D721Med (cell line): ENCODE measurements around the gene ANK3.

Experiments used
- DNase-seq: peaks from one replicate; pipeline ENCODE4 v3.0.0; 2011; ENCODE audit warnings: low spot score; ENCODE audit not compliant: insufficient read length
- FAIRE-seq: peaks from 2 replicates; lab custom pipeline; 2011; peaks lifted over from hg19 to GRCh38; lab: Jason Lieb, UNC
- TF ChIP-seq, protein P1 (sequence below): IDR thresholded peaks from 2 replicates; pipeline ENCODE4 v1.5.1; 2012; ENCODE audit warnings: mild to moderate bottlenecking, control low read depth; ENCODE audit not compliant: insufficient read depth; ENCODE audit errors: missing control alignments

The ANK3 gene

GRCh38 chr10:60260321-60260720, 129.4 kb downstream of the ANK3 start:
- TF ChIP-seq, protein P1, sequence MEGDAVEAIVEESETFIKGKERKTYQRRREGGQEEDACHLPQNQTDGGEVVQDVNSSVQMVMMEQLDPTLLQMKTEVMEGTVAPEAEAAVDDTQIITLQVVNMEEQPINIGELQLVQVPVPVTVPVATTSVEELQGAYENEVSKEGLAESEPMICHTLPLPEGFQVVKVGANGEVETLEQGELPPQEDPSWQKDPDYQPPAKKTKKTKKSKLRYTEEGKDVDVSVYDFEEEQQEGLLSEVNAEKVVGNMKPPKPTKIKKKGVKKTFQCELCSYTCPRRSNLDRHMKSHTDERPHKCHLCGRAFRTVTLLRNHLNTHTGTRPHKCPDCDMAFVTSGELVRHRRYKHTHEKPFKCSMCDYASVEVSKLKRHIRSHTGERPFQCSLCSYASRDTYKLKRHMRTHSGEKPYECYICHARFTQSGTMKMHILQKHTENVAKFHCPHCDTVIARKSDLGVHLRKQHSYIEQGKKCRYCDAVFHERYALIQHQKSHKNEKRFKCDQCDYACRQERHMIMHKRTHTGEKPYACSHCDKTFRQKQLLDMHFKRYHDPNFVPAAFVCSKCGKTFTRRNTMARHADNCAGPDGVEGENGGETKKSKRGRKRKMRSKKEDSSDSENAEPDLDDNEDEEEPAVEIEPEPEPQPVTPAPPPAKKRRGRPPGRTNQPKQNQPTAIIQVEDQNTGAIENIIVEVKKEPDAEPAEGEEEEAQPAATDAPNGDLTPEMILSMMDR, result no peak
- no peak for DNase-seq
- FAIRE-seq, result no peak

- no peak for FAIRE-seq
- no peak for DNase-seq
- TF ChIP-seq, protein P1, result no peak
Observed at GRCh38 chr10:60258429-60258797, 131.3 kb downstream of the ANK3 start.

- no peak for FAIRE-seq
- DNase-seq, result no peak
- TF ChIP-seq, protein P1, result no peak
Observed at GRCh38 chr10:60257767-60258428, 131.8 kb downstream of the ANK3 start.

- FAIRE-seq (no peak), DNase-seq (no peak)
- TF ChIP-seq, protein P1, result no peak
Observed at GRCh38 chr10:60254776-60255175, 134.9 kb downstream of the ANK3 start.

DNA sequence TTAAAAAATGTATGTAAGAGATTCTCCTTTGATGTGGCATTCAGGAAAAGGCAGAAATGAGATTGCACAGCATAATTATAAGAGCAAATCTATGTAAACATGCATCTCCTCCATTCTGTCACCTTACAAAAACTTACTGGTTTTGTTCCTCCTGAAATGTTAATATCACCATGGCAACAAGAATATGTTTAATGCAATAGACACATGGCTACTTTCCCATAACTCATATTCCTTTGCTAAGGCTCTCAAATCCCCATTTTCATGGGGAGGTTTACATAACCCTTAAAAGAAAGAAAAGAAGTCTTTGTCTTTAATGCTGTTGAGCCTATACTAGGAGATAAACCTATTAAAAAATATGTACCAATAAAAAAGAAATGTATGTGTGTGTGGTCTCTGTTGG, 136.2 kb downstream of the ANK3 start:
- peak; percentile 29 for FAIRE-seq
- TF ChIP-seq, protein P1, result no peak

GRCh38 chr10:60252688-60253087, 137.0 kb downstream of the ANK3 start:
- DNase-seq, result no peak
- FAIRE-seq, result no peak
- TF ChIP-seq, protein P1, result no peak

More for the DNA sequence above, 136.2 kb downstream of the ANK3 start:
- no peak for DNase-seq

DNA sequence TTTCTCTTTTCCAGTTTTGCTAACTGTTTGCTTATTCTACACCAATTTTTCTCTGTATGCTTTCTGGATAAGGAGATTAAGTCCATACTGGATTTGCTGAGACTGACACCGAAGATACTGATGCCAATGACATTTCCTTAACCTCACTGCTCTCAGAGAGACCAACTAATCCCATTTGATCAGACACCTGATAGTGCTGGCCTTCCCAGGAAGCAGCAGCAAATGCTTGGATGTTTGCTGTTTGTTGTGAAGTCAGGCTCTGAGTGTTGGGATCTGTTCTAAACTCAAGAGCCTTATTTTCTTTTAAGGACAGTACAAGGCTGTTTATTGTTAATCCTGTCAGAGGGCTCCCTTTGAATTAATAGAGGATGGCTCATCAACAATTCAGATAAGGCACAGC, 143.3 kb downstream of the ANK3 start:
- TF ChIP-seq, protein P1, result no peak
- FAIRE-seq (peak; percentile 82), DNase-seq (no peak)
